ACC112 (cell line): ENCODE data around the gene GINS2.

Experiments
- H2AFZ ChIP-seq: fragments of 200-600 bp; sonication (generic); one replicate; pipeline ENCODE4 v1.6.0; 2017; ENCODE audit warnings: antibody characterized with exemption, low read length; ENCODE audit not compliant: unreplicated experiment
- H3K27ac ChIP-seq: fragments of 200-600 bp; sonication (generic); 2 replicates; pipeline ENCODE4 v1.5.1; 2014; ENCODE audit warnings: low read depth, mild to moderate bottlenecking, antibody characterized with exemption, low read length, moderate library complexity
- H3K27me3 ChIP-seq: fragments of 200-600 bp; sonication (generic); 2 replicates; pipeline ENCODE4 v1.6.1; 2014; ENCODE audit warnings: mild to moderate bottlenecking, antibody characterized with exemption, low read length, moderate library complexity, mixed read lengths; ENCODE audit not compliant: insufficient read depth
- H3K36me3 ChIP-seq: fragments of 200-600 bp; sonication (generic); 2 replicates; pipeline ENCODE4 v1.6.1; 2016; ENCODE audit warnings: mild to moderate bottlenecking, antibody characterized with exemption, low read length, moderate library complexity, mixed read lengths; ENCODE audit not compliant: insufficient read depth
- H3K4me1 ChIP-seq: fragments of 200-600 bp; sonication (generic); one replicate; pipeline ENCODE4 v1.6.1; 2016; ENCODE audit warnings: low read length, mixed read lengths; ENCODE audit not compliant: insufficient read depth, unreplicated experiment, control insufficient read depth
- H3K4me3 ChIP-seq: fragments of 200-600 bp; sonication (generic); 2 replicates; pipeline ENCODE4 v1.5.1; 2014; ENCODE audit warnings: mild to moderate bottlenecking, low read depth, low read length
- H3K79me2 ChIP-seq: fragments of 200-600 bp; sonication (generic); one replicate; pipeline ENCODE4 v1.6.0; 2016; ENCODE audit warnings: low read length; ENCODE audit not compliant: control insufficient read depth, unreplicated experiment, insufficient read depth

Gene GINS2

DNA sequence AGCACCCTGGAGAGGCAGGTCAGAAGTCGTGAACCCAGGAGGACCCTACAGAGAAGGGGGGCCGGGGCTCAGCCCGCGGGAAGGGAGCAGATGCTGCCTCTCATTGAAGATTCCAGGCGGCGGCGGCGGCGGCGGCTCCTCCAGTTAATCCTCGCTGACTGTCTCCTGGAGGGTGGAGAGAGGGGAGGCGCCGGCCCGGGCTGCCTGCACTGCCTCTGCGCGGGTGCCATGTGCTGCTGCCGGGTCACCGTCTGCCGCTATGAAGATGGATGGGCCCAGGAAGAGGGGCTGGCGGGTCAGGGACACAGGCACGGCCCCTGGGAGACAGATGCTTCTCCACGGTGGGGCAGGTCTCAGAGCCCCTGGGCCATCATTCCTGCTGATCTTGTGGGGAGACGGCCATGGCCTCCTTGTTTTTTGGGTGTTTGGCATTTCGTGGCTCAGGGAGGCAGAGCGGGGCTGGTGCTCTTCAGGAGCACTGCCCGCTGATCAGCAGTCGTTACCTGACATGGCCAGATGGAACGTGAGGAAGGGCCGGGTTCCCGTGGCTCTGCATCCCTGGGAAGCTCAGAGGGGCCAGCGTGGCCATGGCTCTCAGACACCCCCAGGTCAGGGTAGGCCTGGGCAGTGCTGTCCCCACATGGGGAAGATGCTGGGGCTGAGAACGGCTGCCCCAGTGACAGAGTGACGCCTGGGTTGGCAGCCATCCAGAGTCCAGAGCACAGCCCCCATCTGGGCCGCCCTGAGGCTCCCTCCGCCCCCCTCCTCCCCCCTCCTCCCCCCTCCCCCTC lies 36.1 kb downstream of the GINS2 start:
- Histone ChIP-seq H3K27ac (no peak overlapping the region), H2AFZ (no peak overlapping the region), H3K79me2 (no peaks in the 10 kb centered on the region), H3K4me3 (no peak overlapping the region), H3K4me1 (peaks cover 3% of the 10 kb centered on the region), H3K27me3 (no peaks in the 10 kb centered on the region), H3K36me3 (peaks cover 11% of the 10 kb centered on the region; the same call in 1 of the 2 replicates)

DNA sequence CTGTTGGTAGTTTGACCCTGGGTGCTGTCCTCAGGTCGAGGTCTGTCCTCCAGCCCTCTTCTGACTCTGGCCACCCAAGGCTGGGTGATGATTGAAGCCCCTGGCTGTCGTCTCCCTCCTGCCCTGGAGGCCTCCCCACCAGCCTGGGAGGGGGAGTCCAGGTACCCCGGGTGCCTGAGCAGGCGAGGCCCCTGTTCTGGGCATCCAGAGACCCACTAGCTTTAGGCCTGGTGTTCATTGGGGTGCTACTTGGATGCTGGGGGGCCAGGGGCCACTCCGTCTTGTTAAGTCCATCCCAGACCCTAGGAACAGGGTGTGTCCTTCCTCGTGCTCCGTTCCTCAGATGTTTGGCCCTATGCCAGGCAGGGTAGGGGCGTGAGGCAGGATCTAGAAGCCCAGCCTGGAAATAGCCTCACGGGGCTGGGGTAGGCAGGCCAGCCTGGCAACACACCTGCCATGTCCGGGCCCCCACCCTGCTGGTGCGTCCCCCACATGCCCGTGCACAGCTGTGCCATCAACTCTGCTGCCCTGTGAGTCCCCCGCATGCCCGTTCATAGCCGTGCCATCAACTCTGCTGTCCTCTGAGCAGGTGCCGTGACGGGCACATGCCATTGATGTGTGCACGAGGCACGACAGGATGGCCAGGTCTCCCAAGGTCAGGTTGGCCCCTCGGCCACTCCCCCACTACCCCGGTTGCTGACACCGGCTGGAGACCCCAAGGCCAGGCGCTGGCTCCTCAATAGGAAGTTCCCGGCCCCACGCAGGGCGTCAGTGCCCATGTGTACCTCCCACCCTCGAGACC lies 36.9 kb downstream of the GINS2 start:
- Histone ChIP-seq H3K27ac (no peak overlapping the region), H3K4me1 (peaks cover 3% of the 10 kb centered on the region), H2AFZ (no peak overlapping the region), H3K4me3 (no peak overlapping the region), H3K36me3 (peaks cover 10% of the 10 kb centered on the region; the same call in 1 of the 2 replicates), H3K27me3 (no peaks in the 10 kb centered on the region), H3K79me2 (no peaks in the 10 kb centered on the region)

DNA sequence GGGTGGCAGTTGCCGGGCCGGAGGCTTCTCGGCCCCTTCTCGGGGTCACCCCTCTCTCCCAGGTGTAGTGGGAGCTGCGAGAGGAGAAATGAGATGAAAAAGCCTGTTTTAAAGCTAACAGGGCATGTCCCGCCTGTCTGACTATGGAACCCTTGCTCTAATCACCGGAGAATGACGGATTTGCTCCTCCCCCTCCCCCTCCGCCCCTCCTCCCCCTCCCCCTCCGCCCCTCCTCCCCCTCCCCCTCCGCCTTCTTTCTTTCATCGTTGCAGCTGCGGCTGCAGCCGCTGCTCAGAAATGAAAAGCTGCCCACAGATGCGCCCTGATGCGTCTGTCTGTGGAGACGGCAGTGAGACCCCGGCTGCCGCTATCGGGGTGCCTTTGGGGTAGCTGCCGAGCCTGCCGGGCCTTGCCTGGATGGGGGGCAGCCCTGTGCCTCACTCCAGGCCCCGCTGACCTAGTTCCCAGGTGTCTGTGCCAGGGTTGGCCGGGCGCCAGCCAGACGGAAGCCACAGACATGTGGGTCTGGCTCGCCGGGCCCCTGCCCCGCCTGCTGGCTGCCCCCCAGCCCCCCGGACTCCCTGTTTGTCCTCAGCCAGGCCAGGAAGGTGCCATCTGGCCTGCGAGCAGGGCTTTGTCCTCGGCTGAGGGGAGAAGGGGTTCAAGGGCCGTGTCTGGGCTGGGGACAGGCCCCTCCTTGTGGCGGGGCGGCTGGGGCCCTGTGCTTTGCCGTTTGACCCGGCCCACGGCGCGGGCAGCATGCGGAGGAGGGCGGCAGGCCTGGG lies 37.7 kb downstream of the GINS2 start:
- no peaks in the 10 kb centered on the region for H3K79me2 ChIP-seq
- no peak overlapping the region for H2AFZ ChIP-seq
- H3K36me3 ChIP-seq, result peaks cover 3% of the 10 kb centered on the region; the same call in 1 of the 2 replicates
- peaks cover 3% of the 10 kb centered on the region for H3K4me1 ChIP-seq
- H3K27me3 ChIP-seq, result no peaks in the 10 kb centered on the region
- no peak overlapping the region for H3K27ac ChIP-seq
- H3K4me3 ChIP-seq, result no peak overlapping the region

DNA sequence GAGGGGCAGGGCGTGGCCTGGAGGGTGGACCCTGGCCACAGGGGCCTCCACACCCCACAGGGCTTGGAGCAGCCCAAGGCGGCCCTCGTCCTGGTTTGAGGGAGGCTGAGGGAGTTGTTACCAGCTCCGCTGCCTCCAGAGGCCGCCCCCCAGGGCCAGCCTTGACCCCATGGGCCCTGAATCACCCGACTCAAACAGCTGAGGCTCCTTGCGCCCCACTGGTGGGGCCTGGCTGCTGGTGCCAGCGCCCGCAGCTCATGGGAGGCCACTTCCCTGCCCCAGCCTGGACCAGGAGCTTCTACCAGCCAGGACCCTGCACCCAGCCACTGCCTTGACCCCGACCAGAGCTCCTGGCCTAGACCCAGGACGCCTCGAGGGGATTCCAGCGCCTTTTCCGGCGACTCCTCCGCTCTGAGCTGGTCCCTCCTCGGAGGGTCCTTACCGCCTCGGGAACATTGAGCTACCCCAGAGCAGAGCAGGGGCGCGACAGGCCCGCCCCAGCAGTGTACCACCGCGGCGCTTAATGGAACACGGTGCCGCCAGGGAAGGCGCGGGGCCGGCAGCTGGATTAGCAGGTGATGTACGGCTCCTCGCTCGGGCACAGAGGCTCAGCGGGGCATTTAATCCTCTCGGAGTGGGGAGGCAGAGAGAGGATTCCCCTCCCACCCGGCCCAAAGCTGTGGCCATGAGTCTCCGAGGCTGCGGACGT lies 38.5 kb downstream of the GINS2 start:
- H3K27ac ChIP-seq, result no peak overlapping the region
- H3K4me3 ChIP-seq, result no peak overlapping the region
- no peak overlapping the region for H2AFZ ChIP-seq
- peaks cover 3% of the 10 kb centered on the region for H3K4me1 ChIP-seq
- no peaks in the 10 kb centered on the region; the same call in 1 of the 2 replicates for H3K36me3 ChIP-seq
- H3K27me3 ChIP-seq, result no peaks in the 10 kb centered on the region
- H3K79me2 ChIP-seq, result no peaks in the 10 kb centered on the region

DNA sequence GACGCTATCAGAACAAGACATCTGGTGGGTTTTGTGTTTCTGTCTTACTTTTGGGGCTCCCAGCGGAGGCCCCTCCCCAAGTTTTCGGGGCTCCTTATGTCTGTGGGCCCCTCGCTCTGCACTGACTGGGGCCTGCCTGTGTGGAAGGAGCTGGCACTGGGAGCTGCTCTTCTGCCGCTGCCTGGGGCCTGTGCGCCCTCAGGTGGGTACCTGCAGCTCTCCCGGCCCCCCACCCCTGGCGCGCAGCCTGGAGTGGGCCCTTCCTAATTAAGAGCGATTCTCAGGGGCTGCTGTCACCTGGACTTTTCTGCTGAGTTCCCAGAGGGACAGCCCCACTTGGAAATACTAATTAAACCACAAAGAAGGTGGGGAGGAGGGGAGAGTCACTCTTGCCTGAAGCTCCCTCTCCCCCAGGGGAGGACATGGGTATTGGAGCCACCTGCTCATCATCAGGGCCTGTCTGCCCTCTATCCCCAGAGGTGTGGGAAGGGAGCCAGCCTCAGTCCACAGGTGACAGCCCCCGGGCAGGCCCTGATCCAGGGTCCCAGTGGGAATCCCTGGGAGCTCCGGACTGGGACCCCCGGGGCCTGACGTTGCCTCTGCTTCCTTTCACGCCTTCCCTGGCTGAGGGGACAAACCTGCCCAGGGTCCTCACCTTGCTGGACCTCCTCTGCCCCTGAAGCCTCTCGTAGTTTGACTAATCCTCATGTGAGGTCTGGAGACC lies 39.2 kb downstream of the GINS2 start:
- Histone ChIP-seq H3K4me3 (no peak overlapping the region), H3K4me1 (peaks cover 3% of the 10 kb centered on the region), H3K36me3 (no peaks in the 10 kb centered on the region; the same call in 1 of the 2 replicates), H3K79me2 (no peaks in the 10 kb centered on the region), H3K27me3 (no peaks in the 10 kb centered on the region), H3K27ac (no peak overlapping the region), H2AFZ (no peak overlapping the region)

DNA sequence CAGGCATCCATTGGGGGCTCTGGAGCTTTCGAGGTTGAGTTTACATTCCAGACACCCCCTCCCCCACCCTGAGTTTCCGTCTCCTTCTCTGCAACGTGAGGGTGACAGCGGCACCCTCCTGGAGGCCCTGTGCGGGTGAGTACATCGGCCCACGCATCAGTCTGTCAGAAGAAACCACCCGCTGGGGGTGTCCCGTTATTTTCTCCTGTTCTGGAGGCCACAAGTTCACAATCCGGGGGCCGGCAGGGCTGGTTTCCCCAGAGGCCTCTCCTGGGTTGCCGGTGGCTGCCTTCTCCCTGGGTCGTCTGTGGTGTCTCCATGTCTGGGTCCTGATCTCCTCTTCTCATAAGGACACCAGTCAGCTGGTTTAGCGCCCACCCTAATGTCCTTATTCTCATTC lies 39.9 kb downstream of the GINS2 start:
- Histone ChIP-seq H3K27me3 (no peaks in the 10 kb centered on the region), H3K79me2 (no peaks in the 10 kb centered on the region), H3K4me1 (peaks cover 3% of the 10 kb centered on the region), H3K27ac (no peak overlapping the region), H2AFZ (no peak overlapping the region), H3K4me3 (no peak overlapping the region), H3K36me3 (no peaks in the 10 kb centered on the region; the same call in 1 of the 2 replicates)

DNA sequence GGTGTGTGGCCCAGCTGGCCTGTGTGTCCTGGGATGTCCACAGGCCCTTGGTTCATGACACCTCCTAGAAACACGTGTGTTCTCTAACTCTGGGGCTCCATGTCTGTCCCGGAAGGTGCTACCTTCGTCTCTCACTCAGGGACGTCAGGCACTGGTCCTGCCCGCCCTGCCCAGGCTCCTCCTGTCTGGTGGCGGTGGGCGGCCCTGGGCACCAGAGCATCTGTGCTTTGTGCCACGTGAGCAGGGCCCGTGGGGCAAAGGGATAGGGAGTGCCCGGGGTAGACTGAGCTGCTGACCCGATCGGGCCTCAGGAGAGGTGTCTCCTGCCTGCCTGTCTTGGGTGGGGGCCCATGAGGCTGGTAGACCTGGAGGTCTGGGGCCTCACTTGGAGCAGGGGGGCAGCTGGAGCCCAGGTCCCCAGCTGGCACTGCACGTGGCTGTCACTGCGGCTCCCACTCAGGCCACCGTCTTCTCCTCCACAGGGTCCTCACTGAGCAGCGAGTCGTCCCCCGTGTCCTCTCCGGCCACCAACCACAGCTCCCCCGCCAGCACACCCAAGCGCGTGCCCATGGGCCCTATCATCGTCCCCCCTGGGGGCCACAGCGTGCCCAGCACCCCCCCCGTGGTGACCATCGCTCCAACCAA lies 40.6 kb downstream of the GINS2 start:
- Histone ChIP-seq H2AFZ (no peak overlapping the region), H3K36me3 (no peaks in the 10 kb centered on the region), H3K4me1 (no peaks in the 10 kb centered on the region), H3K27me3 (no peaks in the 10 kb centered on the region), H3K4me3 (no peak overlapping the region), H3K79me2 (no peaks in the 10 kb centered on the region), H3K27ac (no peak overlapping the region)

DNA sequence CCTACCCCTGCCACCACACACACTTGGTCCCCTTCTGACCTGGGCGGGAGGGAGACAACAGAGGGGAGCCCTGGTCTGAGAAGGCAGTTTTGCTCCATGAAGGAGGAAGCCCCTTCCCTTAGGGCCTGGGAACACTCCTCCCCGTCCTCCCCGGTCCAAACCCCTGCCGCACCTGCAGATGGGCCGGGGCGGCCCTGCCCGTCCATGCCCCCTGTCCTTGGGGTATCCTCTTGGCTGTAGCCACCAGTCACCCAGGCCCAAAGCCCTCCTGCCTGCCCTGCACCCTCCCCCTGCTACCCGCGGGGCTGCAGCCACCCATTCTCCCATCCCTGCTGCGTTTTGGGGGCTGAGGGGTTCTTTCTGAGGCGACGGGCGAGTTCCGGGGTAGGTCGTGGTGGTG lies 41.8 kb downstream of the GINS2 start:
- no peaks in the 10 kb centered on the region for H3K79me2 ChIP-seq
- no peak overlapping the region for H3K4me3 ChIP-seq
- no peaks in the 10 kb centered on the region for H3K36me3 ChIP-seq
- no peak overlapping the region for H2AFZ ChIP-seq
- no peaks in the 10 kb centered on the region for H3K27me3 ChIP-seq
- H3K4me1 ChIP-seq, result no peaks in the 10 kb centered on the region
- no peak overlapping the region for H3K27ac ChIP-seq

DNA sequence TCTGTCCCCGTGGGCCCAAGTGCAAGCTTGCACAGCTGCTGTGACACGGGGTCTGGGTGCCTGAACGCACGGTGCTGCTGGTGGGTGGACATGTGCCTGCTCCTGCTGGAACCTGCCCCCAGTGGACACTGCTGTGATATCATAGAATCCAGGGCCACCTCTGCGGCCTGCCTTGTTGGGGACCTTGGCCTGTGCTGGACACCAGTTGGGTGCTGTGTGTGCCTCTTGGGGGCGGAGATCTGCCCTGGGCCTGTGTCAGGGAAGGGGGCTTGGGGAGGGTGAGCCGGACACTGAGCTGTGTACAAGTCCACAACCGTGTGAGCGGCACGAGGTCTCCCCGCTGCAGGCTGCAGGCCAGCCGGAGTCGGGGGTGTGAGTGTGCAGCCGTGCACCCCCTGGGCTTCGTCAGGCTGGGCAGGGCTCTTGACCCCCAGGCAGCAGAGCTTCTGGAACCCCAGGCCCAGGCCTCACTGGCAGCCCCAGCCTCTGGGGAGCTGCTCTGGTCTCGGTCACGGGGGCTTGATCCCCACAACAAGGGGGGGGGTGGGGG lies 42.3 kb downstream of the GINS2 start:
- Histone ChIP-seq H3K4me3 (no peak overlapping the region), H2AFZ (no peak overlapping the region), H3K4me1 (no peaks in the 10 kb centered on the region), H3K36me3 (no peaks in the 10 kb centered on the region), H3K27ac (no peak overlapping the region), H3K27me3 (no peaks in the 10 kb centered on the region), H3K79me2 (no peaks in the 10 kb centered on the region)
